Measurements from ENCODE around the gene PDE2A.
"Not testable (repeated sequence)": the region's sequence is repeated elsewhere in the genome, so short reads cannot be mapped to it uniquely, and the experiment has no call there.

PDE2A gene

GRCh38 chr11:72573072-72573854, 101.0 kb downstream of the PDE2A start:
- peak; percentile 73 for TF ChIP-seq CTCF (IDR thresholded peaks at IDR 0.05; ENCODE audit: low read depth, low read length)
- in situ Hi-C loops (cut with HindIII; ENCODE audit: low sequenced_read_pairs), result no loop called here
- peak; percentile 12 for DNase-seq (ENCODE audit: low read depth, low spot score)
- no peak overlapping the region for H3K4me3 ChIP-seq (ENCODE audit: low read depth, low read length)

GRCh38 chr11:72572540-72572939, 101.7 kb downstream of the PDE2A start:
- H3K4me3 ChIP-seq (ENCODE audit: low read depth, low read length); in situ Hi-C loops (cut with HindIII; ENCODE audit: low sequenced_read_pairs); DNase-seq (ENCODE audit: low read depth, low spot score): not testable (repeated sequence)

- DNase-seq (ENCODE audit: low read depth, low spot score), result no peak
- in situ Hi-C loops (cut with HindIII; ENCODE audit: low sequenced_read_pairs), result no loop called here
- no peak overlapping the region for H3K4me3 ChIP-seq (ENCODE audit: low read depth, low read length)
- no peak for TF ChIP-seq CTCF (IDR thresholded peaks at IDR 0.05; ENCODE audit: low read depth, low read length)
Observed at GRCh38 chr11:72570893-72571661, 103.1 kb downstream of the PDE2A start.

- H3K4me3 ChIP-seq (ENCODE audit: low read depth, low read length), result no peak overlapping the region
- peak; percentile 63 for DNase-seq (ENCODE audit: low read depth, low spot score)
- TF ChIP-seq CTCF (IDR thresholded peaks at IDR 0.05; ENCODE audit: low read depth, low read length), result no peak
- in situ Hi-C loops (cut with HindIII; ENCODE audit: low sequenced_read_pairs), result no loop called here
Observed at GRCh38 chr11:72569966-72570892, 104.0 kb downstream of the PDE2A start.

- no peak for TF ChIP-seq CTCF (IDR thresholded peaks at IDR 0.05; ENCODE audit: low read depth, low read length)
- H3K4me3 ChIP-seq (ENCODE audit: low read depth, low read length), result no peak overlapping the region
- no peak for DNase-seq (ENCODE audit: low read depth, low spot score)
- in situ Hi-C loops (cut with HindIII; ENCODE audit: low sequenced_read_pairs), result no loop called here
Observed at GRCh38 chr11:72568861-72569260, 105.4 kb downstream of the PDE2A start.

- in situ Hi-C loops (cut with HindIII; ENCODE audit: low sequenced_read_pairs), result no loop called here
- H3K4me3 ChIP-seq (ENCODE audit: low read depth, low read length), result no peak overlapping the region
- no peak for TF ChIP-seq CTCF (IDR thresholded peaks at IDR 0.05; ENCODE audit: low read depth, low read length)
- no peak for DNase-seq (ENCODE audit: low read depth, low spot score)
Observed at GRCh38 chr11:72562431-72562830, 111.8 kb downstream of the PDE2A start.

All from astrocyte of the spinal cord (primary cell).